Liver (tissue), 3 donors: ENCODE measurements around the gene TANC1.

Source experiments
- CTCF ChIP-seq: fragments of 150-350 bp; IDR thresholded peaks from 2 replicates; pipeline ENCODE4 v1.5.1; 2017; ENCODE audit warnings: improper control_type of control experiment, low read depth, low read length; ENCODE audit not compliant: missing input control
- MAX ChIP-seq: IDR thresholded peaks from 2 replicates; pipeline ENCODE4 v1.6.1; 2016; ENCODE audit warnings: antibody characterized with exemption
- TAF1 ChIP-seq: conservative IDR thresholded peaks from 2 replicates; pipeline ENCODE4 v1.6.1; 2016; ENCODE audit warnings: antibody characterized with exemption, mild to moderate bottlenecking
- YY1 ChIP-seq: IDR thresholded peaks from 2 replicates; pipeline ENCODE4 v1.6.1; 2016; ENCODE audit warnings: antibody characterized with exemption, mild to moderate bottlenecking
- TF ChIP-seq, protein P1 (sequence below): IDR thresholded peaks from 2 replicates; pipeline ENCODE4 v1.6.1; 2016; ENCODE audit warnings: antibody characterized with exemption
- donor health status: healthy.
- donor health status: healthy.

- TF ChIP-seq CTCF, result no peak
- TF ChIP-seq MAX, result no peak
- no peak for TF ChIP-seq YY1
- TF ChIP-seq, protein P1, sequence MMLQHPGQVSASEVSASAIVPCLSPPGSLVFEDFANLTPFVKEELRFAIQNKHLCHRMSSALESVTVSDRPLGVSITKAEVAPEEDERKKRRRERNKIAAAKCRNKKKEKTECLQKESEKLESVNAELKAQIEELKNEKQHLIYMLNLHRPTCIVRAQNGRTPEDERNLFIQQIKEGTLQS, result no peak
- no peak for TF ChIP-seq TAF1
Observed at GRCh38 chr2:159004849-159005248, 36.4 kb downstream of the TANC1 start.
